ENCODE data around the gene OR56A3. TPM values are rescaled to one million over a fixed set of nuclear protein-coding genes. Genes with fewer than 3 reads are reported as not detected.

OR56A3 gene
- total RNA-seq, 4 donors from 2014 or later: not detected

GRCh38 chr11:5922749-5923426, 19.2 kb upstream of the OR56A3 start:
- H3K4me3 ChIP-seq: no peak overlapping the region
- no peaks in the 10 kb centered on the region for H3K27me3 ChIP-seq
- H3K27ac ChIP-seq: no peak overlapping the region
- intact Hi-C loops (cut with DNase I; ENCODE audit: low total_unique reads): no loop called here
- DNase-seq (no peak), ATAC-seq (no peak)
- in situ Hi-C loops (cut with MboI; ENCODE audit: low sequenced_read_pairs in 4 of 4): no loop called here
- no peak for TF ChIP-seq CTCF (IDR thresholded peaks at IDR 0.05 in 4 of 5, conservative IDR thresholded peaks at IDR 0.05 in 1 of 5)
- no peak for TF ChIP-seq POLR2A (IDR thresholded peaks at IDR 0.05)
- H3K4me1 ChIP-seq: no peaks in the 10 kb centered on the region
- H3K9me3 ChIP-seq: no peaks in the 10 kb centered on the region
- no peaks in the 10 kb centered on the region for H3K36me3 ChIP-seq

GRCh38 chr11:5923427-5923776, 18.6 kb upstream of the OR56A3 start:
- TF ChIP-seq POLR2A (IDR thresholded peaks at IDR 0.05) (no peak), CTCF (IDR thresholded peaks at IDR 0.05 in 4 of 5, conservative IDR thresholded peaks at IDR 0.05 in 1 of 5) (no peak)
- DNase-seq (no peak), ATAC-seq (no peak)
- no peaks in the 10 kb centered on the region for H3K4me1 ChIP-seq
- no peaks in the 10 kb centered on the region for H3K27me3 ChIP-seq
- intact Hi-C loops (cut with DNase I; ENCODE audit: low total_unique reads) (no loop called here), in situ Hi-C loops (cut with MboI; ENCODE audit: low sequenced_read_pairs in 4 of 4) (no loop called here)
- no peaks in the 10 kb centered on the region for H3K9me3 ChIP-seq
- no peak overlapping the region for H3K4me3 ChIP-seq
- H3K36me3 ChIP-seq: no peaks in the 10 kb centered on the region
- H3K27ac ChIP-seq: no peak overlapping the region

GRCh38 chr11:5923794-5924193, 18.3 kb upstream of the OR56A3 start:
- intact Hi-C loops (cut with DNase I; ENCODE audit: low total_unique reads) (no loop called here), in situ Hi-C loops (cut with MboI; ENCODE audit: low sequenced_read_pairs in 4 of 4) (no loop called here)
- no peak overlapping the region for H3K27ac ChIP-seq
- ATAC-seq (no peak), DNase-seq (no peak)
- TF ChIP-seq POLR2A (IDR thresholded peaks at IDR 0.05) (no peak), CTCF (IDR thresholded peaks at IDR 0.05 in 4 of 5, conservative IDR thresholded peaks at IDR 0.05 in 1 of 5) (no peak)
- no peaks in the 10 kb centered on the region for H3K4me1 ChIP-seq
- H3K4me3 ChIP-seq: no peak overlapping the region
- H3K27me3 ChIP-seq: no peaks in the 10 kb centered on the region
- H3K36me3 ChIP-seq: no peaks in the 10 kb centered on the region
- no peaks in the 10 kb centered on the region for H3K9me3 ChIP-seq

GRCh38 chr11:5928271-5928670, 13.8 kb upstream of the OR56A3 start:
- no peak overlapping the region for H3K27ac ChIP-seq
- DNase-seq (no peak), ATAC-seq (no peak)
- no peak for TF ChIP-seq POLR2A (IDR thresholded peaks at IDR 0.05)
- no peak for TF ChIP-seq CTCF (IDR thresholded peaks at IDR 0.05 in 4 of 5, conservative IDR thresholded peaks at IDR 0.05 in 1 of 5)
- no peaks in the 10 kb centered on the region for H3K9me3 ChIP-seq
- H3K4me1 ChIP-seq: no peaks in the 10 kb centered on the region
- H3K4me3 ChIP-seq: no peak overlapping the region
- H3K27me3 ChIP-seq: no peaks in the 10 kb centered on the region
- H3K36me3 ChIP-seq: no peaks in the 10 kb centered on the region
- intact Hi-C loops (cut with DNase I; ENCODE audit: low total_unique reads): no loop called here
- in situ Hi-C loops (cut with MboI; ENCODE audit: low sequenced_read_pairs in 4 of 4): no loop called here

- DNase-seq (no peak), ATAC-seq (no peak)
- intact Hi-C loops (cut with DNase I; ENCODE audit: low total_unique reads) (no loop called here), in situ Hi-C loops (cut with MboI; ENCODE audit: low sequenced_read_pairs in 4 of 4) (no loop called here)
- Histone ChIP-seq H3K36me3 (no peaks in the 10 kb centered on the region), H3K9me3 (no peaks in the 10 kb centered on the region), H3K27me3 (no peaks in the 10 kb centered on the region), H3K27ac (no peak overlapping the region), H3K4me1 (no peaks in the 10 kb centered on the region), H3K4me3 (no peak overlapping the region)
- TF ChIP-seq CTCF (IDR thresholded peaks at IDR 0.05 in 4 of 5, conservative IDR thresholded peaks at IDR 0.05 in 1 of 5) (no peak), POLR2A (IDR thresholded peaks at IDR 0.05) (no peak)
These were observed 13.2 kb upstream of the OR56A3 start for GRCh38 chr11:5928811-5929210.
